Stimulated activated naive CD8-positive, alpha-beta T cell treated with anti-CD3 and anti-CD28 coated beads, Interleukin-15, Interleukin-2, amounts not matched to agents 100 U/mL and 50 U/mL, for 24 hours (primary cell): ENCODE data around the gene EGFR.
A peak's percentile ranks its signal among the peaks of the same experiment; 100 is the strongest.

ENCODE experiments used
- ATAC-seq: fragments of 150-1000 bp; cut with Tn5 transposase; one replicate; pipeline ENCODE4 v1.10.0; 2021
- DNase-seq: peaks from one replicate; pipeline ENCODE4 v3.0.0; 2021

Gene EGFR

GRCh38 chr7:55081472-55082227 lies 62.8 kb downstream of the EGFR start:
- no peak for ATAC-seq

GRCh38 chr7:55082228-55082603 lies 63.4 kb downstream of the EGFR start:
- DNase-seq (no peak), ATAC-seq (no peak)

More at GRCh38 chr7:55081472-55082227, 62.8 kb downstream of the EGFR start:
- no peak for DNase-seq

GRCh38 chr7:55083206-55083605 lies 64.4 kb downstream of the EGFR start:
- no peak for DNase-seq
- ATAC-seq: no peak

- DNase-seq (no peak), ATAC-seq (no peak)
Observed at GRCh38 chr7:55084307-55084706, 65.5 kb downstream of the EGFR start.

- ATAC-seq: no peak
- DNase-seq: no peak
Observed at GRCh38 chr7:55085511-55086412, 66.9 kb downstream of the EGFR start.

GRCh38 chr7:55086413-55087201 lies 67.8 kb downstream of the EGFR start:
- DNase-seq: peak; percentile 27
- ATAC-seq: peak; percentile 55

- no peak for ATAC-seq
- DNase-seq: no peak
Observed at GRCh38 chr7:55087521-55087961, 68.7 kb downstream of the EGFR start.

- no peak for DNase-seq
- no peak for ATAC-seq
Observed at GRCh38 chr7:55088107-55088506, 69.3 kb downstream of the EGFR start.

- no peak for DNase-seq
- ATAC-seq: no peak
Observed at GRCh38 chr7:55088620-55089019, 69.8 kb downstream of the EGFR start.

GRCh38 chr7:55092186-55092974 lies 73.6 kb downstream of the EGFR start:
- DNase-seq (no peak), ATAC-seq (no peak)

GRCh38 chr7:55092975-55093373 lies 74.2 kb downstream of the EGFR start:
- ATAC-seq (no peak), DNase-seq (no peak)

- no peak for ATAC-seq
Observed at GRCh38 chr7:55093674-55094073, 74.9 kb downstream of the EGFR start.

GRCh38 chr7:55094092-55094690 lies 75.4 kb downstream of the EGFR start:
- no peak for DNase-seq
- ATAC-seq: no peak

More at GRCh38 chr7:55093674-55094073, 74.9 kb downstream of the EGFR start:
- DNase-seq: no peak

- no peak for DNase-seq
- ATAC-seq: no peak
Observed at GRCh38 chr7:55095672-55096071, 76.9 kb downstream of the EGFR start.

- ATAC-seq: no peak
- no peak for DNase-seq
Observed at GRCh38 chr7:55096323-55096722, 77.5 kb downstream of the EGFR start.

GRCh38 chr7:55097100-55097499 lies 78.3 kb downstream of the EGFR start:
- ATAC-seq: no peak
- DNase-seq: no peak

- no peak for DNase-seq
- ATAC-seq: no peak
Observed at GRCh38 chr7:55099066-55099820, 80.4 kb downstream of the EGFR start.

GRCh38 chr7:55099821-55100543 lies 81.2 kb downstream of the EGFR start:
- ATAC-seq (no peak), DNase-seq (no peak)

GRCh38 chr7:55100544-55101327 lies 81.9 kb downstream of the EGFR start:
- DNase-seq (no peak), ATAC-seq (no peak)
